Measurements from ENCODE around the gene ST7L.

GRCh38 chr1:112505400-112505785, 113.5 kb downstream of the ST7L start:
- TF ChIP-seq, protein P1, sequence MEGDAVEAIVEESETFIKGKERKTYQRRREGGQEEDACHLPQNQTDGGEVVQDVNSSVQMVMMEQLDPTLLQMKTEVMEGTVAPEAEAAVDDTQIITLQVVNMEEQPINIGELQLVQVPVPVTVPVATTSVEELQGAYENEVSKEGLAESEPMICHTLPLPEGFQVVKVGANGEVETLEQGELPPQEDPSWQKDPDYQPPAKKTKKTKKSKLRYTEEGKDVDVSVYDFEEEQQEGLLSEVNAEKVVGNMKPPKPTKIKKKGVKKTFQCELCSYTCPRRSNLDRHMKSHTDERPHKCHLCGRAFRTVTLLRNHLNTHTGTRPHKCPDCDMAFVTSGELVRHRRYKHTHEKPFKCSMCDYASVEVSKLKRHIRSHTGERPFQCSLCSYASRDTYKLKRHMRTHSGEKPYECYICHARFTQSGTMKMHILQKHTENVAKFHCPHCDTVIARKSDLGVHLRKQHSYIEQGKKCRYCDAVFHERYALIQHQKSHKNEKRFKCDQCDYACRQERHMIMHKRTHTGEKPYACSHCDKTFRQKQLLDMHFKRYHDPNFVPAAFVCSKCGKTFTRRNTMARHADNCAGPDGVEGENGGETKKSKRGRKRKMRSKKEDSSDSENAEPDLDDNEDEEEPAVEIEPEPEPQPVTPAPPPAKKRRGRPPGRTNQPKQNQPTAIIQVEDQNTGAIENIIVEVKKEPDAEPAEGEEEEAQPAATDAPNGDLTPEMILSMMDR (IDR thresholded peaks at IDR 0.05), result no peak
- TF ChIP-seq POLR2A (IDR thresholded peaks at IDR 0.05), result no peak

Data from uterus (tissue), 2 donors.